22Rv1 (cell line): ENCODE measurements around the gene ARMH2.

Experiments
- ZFX ChIP-seq: fragments of 450-650 bp; IDR thresholded peaks from 2 replicates; pipeline ENCODE4 v1.6.1; 2017; ENCODE audit warnings: antibody characterized with exemption, borderline replicate concordance
- TF ChIP-seq, protein P1 (sequence below): fragments of 450-650 bp; IDR thresholded peaks from 2 replicates; pipeline ENCODE4 v1.5.1; 2017; ENCODE audit warnings: mild to moderate bottlenecking

GRCh38 chr6:24788031-24788665 is 10.6 kb downstream of the ARMH2 start:
- TF ChIP-seq, protein P1, sequence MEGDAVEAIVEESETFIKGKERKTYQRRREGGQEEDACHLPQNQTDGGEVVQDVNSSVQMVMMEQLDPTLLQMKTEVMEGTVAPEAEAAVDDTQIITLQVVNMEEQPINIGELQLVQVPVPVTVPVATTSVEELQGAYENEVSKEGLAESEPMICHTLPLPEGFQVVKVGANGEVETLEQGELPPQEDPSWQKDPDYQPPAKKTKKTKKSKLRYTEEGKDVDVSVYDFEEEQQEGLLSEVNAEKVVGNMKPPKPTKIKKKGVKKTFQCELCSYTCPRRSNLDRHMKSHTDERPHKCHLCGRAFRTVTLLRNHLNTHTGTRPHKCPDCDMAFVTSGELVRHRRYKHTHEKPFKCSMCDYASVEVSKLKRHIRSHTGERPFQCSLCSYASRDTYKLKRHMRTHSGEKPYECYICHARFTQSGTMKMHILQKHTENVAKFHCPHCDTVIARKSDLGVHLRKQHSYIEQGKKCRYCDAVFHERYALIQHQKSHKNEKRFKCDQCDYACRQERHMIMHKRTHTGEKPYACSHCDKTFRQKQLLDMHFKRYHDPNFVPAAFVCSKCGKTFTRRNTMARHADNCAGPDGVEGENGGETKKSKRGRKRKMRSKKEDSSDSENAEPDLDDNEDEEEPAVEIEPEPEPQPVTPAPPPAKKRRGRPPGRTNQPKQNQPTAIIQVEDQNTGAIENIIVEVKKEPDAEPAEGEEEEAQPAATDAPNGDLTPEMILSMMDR, result no peak
- no peak for TF ChIP-seq ZFX
